Stimulated activated CD4-positive, alpha-beta T cell treated with anti-CD3 and anti-CD28 coated beads, Interleukin-1b, Interleukin-23, amount 100 ng/mL, for 24 hours (primary cell): ENCODE measurements around the gene KCNT1.

ENCODE experiments used
- DNase-seq, 4 experiments: peaks; one replicate each; pipeline ENCODE4 v3.0.0-alpha.2; 2020; ENCODE audit warnings: low read depth in 4 of 4, low spot score in 1 of 4

The KCNT1 gene

GRCh38 chr9:135794361-135794885, 92.4 kb downstream of the KCNT1 start:
- no peak for DNase-seq

- DNase-seq = no peak
Measured at GRCh38 chr9:135795391-135795790, 93.4 kb downstream of the KCNT1 start.

- no peak for DNase-seq
Measured at GRCh38 chr9:135796784-135797485, 95.0 kb downstream of the KCNT1 start.

GRCh38 chr9:135797507-135798262, 95.7 kb downstream of the KCNT1 start:
- peak in 3 of 4 experiments; percentile 5 to 13 (median 9) for DNase-seq

GRCh38 chr9:135798263-135798585, 96.2 kb downstream of the KCNT1 start:
- no peak for DNase-seq

GRCh38 chr9:135799261-135799660, 97.3 kb downstream of the KCNT1 start:
- no peak for DNase-seq

GRCh38 chr9:135801070-135801469, 99.1 kb downstream of the KCNT1 start:
- DNase-seq = no peak

GRCh38 chr9:135802876-135803419, 101.0 kb downstream of the KCNT1 start:
- DNase-seq = no peak

- no peak for DNase-seq
Measured at GRCh38 chr9:135803441-135803840, 101.5 kb downstream of the KCNT1 start.

GRCh38 chr9:135804581-135805421, 102.8 kb downstream of the KCNT1 start:
- DNase-seq = no peak

GRCh38 chr9:135805422-135806022, 103.5 kb downstream of the KCNT1 start:
- DNase-seq = no peak

- DNase-seq = no peak
Measured at GRCh38 chr9:135809166-135809565, 107.2 kb downstream of the KCNT1 start.

GRCh38 chr9:135810806-135811575, 109.0 kb downstream of the KCNT1 start:
- DNase-seq = no peak

GRCh38 chr9:135811801-135812200, 109.8 kb downstream of the KCNT1 start:
- no peak for DNase-seq

GRCh38 chr9:135812961-135813360, 111.0 kb downstream of the KCNT1 start:
- no peak for DNase-seq

- DNase-seq = no peak
Measured at GRCh38 chr9:135813671-135814290, 111.8 kb downstream of the KCNT1 start.

- no peak for DNase-seq
Measured at GRCh38 chr9:135814421-135815095, 112.6 kb downstream of the KCNT1 start.

GRCh38 chr9:135815413-135815812, 113.4 kb downstream of the KCNT1 start:
- no peak for DNase-seq
